HG03175 (cell line): Measurements from ENCODE around the gene GLRX5.
"Not testable (repeated sequence)": the region's sequence is repeated elsewhere in the genome, so short reads cannot be mapped to it uniquely, and the experiment has no call there.

Experiments
- ATAC-seq: cut with Tn5 transposase; IDR thresholded peaks from one replicate; pipeline ENCODE4 v1.9.1; 2021; ENCODE audit warnings: mild to moderate bottlenecking, moderate library complexity; ENCODE audit not compliant: unreplicated experiment

Gene GLRX5

GRCh38 chr14:95549656-95550585 is 15.1 kb downstream of the GLRX5 start:
- no peak for ATAC-seq

GRCh38 chr14:95551435-95551834 is 16.6 kb downstream of the GLRX5 start:
- no peak for ATAC-seq

GRCh38 chr14:95553141-95553540 is 18.3 kb downstream of the GLRX5 start:
- no peak for ATAC-seq

DNA sequence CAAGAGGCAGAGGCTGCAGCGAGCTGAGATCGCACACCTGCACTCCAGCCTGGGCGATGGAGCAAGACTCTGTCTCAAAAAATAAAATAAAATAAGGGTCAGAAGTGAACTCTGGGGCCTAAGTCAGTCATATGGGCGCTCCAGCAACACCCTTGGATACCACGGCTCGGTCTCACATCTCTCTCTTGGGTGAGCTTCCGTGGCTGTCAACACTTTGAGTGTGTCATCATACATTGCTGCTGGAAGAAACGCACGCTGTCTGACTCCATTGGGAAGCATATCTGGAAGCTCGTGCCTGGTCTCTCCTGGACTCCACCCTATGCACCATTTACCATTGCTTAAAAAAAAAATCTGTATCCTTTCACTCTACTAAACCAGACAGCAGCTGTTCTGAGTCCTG is 20.2 kb downstream of the GLRX5 start:
- ATAC-seq = no peak

GRCh38 chr14:95557291-95557690 is 22.4 kb downstream of the GLRX5 start:
- ATAC-seq = no peak

- no peak for ATAC-seq
Observed at GRCh38 chr14:95557832-95558231, 23.0 kb downstream of the GLRX5 start.

DNA sequence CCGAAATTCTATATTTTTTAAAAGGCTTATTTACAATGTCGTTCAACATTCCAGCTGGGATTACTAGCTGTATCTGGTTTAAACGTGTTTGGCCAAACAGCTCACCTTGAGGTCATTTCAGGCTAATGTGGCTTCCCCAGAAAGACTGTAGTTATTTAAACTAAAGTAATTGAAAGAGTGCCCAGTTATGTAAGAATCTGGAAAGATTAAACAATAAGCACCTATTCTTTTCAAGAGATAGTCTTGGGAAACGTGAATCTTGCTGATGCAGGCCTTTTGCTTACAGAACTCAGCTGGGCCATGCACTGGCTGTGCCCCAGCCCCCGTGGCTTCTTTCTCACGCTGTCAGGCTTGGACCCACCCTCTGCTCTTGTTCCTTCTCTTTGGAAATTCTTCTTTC is 24.4 kb downstream of the GLRX5 start:
- ATAC-seq = no peak

DNA sequence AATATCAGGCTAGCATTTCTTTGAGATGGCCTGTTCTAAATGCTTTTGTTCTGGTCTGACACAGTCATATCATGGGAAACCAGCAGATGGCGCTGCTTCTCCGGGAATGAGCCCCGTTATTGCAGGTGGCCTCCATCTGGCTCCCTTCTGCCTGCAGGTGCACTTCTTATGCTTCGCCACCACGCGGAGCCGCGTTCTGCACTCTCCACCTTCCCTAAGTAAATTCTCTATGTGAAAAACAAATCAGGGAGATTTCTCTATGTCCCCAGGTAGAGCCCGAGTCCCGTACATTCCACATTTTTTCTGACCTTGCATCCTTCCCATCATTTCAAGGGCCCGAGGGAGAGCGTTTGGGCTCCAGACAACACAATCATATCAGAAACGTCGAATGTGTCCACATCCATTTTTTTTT is 26.2 kb downstream of the GLRX5 start:
- peak; percentile 91 for ATAC-seq

DNA sequence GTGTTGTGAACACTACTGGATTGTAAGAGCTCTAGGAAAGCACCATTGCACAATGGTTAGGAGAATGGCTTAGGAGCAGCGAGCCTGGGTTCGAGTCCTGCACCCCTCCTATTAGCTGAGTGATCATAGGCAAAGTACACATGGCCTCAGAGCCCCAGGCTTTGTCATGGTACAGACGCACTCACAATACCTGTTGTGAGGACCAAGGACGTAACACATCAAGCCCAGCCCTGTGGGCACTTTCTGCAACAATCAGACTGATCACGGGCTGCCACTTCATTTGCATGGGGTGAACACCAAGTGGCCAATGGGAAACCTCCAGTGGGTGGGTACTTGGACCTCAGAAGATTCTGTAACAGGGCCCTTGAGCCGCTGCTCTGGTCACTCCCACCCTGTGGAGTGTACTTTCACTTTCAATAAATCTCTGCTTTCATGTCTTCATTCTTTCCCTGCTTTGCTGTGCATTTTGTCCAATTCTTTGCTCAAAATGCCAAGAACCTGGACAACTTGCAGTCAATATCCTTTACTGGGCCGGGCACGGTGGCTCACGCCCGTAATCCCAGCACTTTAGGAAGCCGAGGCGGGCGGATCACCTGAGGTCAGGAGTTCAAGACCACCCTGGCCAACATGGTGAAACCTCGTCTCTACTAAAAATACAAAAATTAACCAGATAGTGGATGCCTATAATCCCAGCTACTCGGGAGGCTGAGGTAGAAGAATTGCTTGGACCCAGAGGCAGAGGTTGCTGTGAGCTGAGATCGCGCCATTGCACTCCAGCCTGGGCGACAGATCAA is 28.2 kb downstream of the GLRX5 start:
- ATAC-seq = no peak

DNA sequence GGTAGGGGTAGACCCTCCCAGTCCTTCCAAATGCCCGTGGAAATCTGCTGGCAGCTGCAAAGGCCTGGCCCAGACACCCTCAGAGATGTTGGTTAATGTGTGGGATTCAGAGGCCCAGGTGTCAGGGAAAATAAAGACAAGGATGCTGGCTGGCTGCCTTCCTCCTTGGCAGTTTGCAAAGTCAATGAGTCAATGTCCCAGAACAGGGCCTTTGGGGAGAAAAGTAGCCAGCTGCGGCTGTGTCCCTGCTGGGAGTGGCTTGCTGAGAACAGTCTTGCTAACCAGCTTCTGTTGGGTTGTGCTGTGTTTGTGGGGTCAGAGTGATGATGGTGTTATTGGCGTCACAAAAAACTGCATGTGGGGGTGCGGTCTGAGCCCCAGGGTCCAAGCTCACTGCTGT is 29.2 kb downstream of the GLRX5 start:
- no peak for ATAC-seq

DNA sequence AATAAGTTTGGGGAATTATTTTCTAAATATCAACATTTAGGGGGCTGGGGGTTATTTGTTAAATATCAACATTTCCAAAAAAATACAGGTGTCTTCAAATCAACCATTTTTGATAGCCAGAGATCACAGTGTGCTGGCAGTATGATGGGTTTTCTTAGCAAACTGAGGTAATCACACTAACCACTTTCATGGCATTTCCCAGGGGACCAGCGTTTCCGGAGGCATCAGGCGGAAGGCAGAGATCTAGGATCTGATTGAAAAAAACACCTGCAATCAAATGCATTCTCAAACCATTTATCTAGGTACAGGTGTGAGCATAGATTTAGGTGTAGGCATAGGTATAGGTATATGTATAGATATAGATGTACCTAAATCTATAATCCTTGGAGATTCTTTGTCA is 34.6 kb downstream of the GLRX5 start:
- no peak for ATAC-seq

DNA sequence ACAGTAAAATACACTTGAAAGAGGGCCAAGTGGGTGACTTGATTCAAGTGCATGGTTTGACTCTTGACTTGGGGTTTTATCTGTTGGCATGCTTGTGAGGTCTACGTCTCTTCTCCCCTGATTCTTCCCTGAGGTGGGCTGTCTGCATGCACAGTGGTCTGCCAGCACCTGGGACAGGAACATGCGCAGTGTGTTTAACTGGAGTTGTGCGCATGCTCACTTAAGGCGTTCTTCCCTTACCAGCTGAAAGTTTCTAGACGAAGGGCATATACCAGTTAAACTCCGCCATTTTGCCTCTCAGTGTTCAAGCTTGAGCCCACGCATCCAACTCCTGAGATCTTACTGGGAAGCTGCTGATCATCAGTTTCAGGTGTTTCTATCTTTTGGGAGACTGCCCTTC is 38.5 kb downstream of the GLRX5 start:
- no peak for ATAC-seq

DNA sequence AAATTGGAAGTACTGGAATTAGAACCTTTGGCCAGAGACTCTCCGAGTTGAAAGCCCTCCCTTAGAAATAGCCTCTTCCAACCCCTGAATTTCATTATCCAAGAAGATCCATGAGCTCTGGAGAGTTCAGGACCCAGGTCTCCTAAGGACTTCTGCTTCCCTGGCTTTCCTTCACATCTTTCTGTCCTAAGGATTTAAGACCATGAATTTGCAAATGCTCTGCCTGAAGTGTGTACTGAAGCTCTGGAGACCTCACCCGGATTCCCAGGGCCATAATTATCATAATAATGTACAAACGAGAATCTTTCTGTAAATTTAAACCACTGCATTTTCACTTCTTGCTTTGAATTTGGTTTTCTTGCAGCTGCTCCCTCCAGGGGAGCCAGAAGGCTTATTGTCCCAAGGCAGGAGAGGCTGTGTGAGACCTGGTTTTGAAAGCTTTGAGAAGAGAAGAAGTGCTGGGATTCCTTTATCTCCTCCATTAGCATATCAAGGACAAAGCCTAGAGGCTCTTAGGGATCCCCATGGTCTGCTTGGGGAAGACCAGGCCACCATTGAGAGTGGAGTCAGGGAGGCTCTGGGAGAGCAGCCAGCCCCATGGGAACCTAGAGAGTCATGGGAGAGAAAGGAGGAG is 41.1 kb downstream of the GLRX5 start:
- no peak for ATAC-seq

DNA sequence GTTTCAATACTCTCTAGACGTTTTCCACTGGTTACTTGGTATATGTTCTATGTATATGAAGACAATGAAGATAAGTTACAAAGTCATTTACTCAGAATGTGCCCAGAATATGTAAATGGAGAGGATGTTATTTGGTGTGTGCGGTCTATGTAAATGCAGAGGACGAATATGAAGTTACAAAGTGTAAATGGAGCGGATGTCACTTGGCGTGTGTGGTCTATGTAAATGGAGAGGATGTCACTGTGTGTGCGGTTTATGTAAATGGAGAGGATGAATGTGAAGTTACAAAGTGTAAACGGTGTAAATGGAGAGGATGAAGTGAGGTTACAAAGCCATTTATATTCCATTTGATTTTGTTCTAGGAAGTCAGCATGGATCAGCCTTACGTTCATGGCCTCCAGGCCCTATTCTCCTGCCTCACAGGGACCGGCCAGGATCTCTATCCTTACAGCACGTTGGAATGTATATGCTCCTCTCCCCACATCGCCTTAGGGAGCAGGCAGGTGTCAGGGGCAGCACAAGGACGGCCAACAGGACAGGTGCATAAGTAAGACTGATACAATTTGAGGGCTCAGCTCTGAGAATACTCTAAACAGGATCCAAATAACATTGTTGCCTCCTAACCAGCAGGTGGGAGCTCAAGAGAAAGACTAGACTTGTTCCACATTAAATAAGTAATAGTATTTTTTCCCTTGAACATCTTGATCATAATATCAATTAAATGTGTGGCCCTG is 42.4 kb downstream of the GLRX5 start:
- peak; percentile 95 for ATAC-seq

- ATAC-seq = peak; percentile 24
Observed at GRCh38 chr14:95577870-95578269, 43.0 kb downstream of the GLRX5 start.

DNA sequence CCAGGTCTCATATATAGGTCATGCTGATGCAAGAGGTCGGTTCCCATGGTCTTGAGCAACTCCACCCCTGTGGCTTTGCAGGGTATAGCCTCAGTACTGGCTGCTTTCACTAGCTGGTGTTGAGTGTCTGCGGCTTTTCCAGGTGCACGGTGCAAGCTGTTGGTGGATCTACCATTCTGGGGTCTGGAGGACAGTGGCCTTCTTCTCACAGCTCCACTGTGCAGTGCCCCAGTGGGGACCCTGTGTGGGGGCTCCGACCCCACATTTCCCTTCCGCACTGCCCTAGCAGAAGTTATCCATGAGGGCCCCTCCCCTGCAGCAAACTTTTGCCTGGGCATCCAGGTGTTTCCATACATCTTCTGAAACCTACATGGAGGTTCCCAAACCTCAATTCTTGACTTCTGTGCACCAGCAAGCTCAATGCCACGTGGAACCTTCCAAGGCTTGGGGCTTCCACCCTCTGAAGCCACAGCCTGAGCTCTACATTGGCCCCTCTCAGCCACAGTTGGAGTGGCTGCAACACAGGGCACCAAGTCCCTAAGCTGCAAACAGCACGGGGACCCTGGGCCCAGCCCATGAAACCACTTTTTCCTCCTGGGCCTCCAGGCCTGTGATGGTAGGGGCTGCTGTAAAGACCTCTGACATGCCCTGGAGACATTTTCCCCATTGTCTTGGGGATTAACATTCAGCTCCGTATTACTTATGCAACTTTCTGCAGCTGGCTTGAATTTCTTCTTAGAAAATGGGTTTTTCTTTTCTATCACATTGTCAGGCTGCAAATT is 49.2 kb downstream of the GLRX5 start:
- ATAC-seq = not testable (repeated sequence)

GRCh38 chr14:95585953-95586620 is 51.2 kb downstream of the GLRX5 start:
- no peak for ATAC-seq

GRCh38 chr14:95591182-95591581 is 56.3 kb downstream of the GLRX5 start:
- not testable (repeated sequence) for ATAC-seq
